CD14-positive monocyte (primary cell): ENCODE results near the gene SLC46A2. TPM values are rescaled to one million over a fixed set of nuclear protein-coding genes. Genes with fewer than 3 reads are reported as not detected.
A peak's percentile ranks its signal among the peaks of the same experiment; 100 is the strongest.

Experiments
- DNase-seq, 3 donors: peaks; one replicate each; pipeline ENCODE4 v3.0.0-alpha.2; 2011 to 2022
- H2AFZ ChIP-seq: 2 replicates; pipeline ENCODE4 v1.6.0; 2012; ENCODE audit warnings: mild to moderate bottlenecking, low read depth, low read length, inconsistent platforms; ENCODE audit not compliant: insufficient read depth, poor library complexity, severe bottlenecking
- H3K27ac ChIP-seq, 2 donors: 1 replicate in 1 of 2; 2 replicates in 1 of 2; pipeline ENCODE4 v1.5.1; 2012 to 2013; ENCODE audit warnings: low read length in 2 of 2, control low read depth in 1 of 2, inconsistent platforms in 1 of 2, low read depth in 1 of 2, mild to moderate bottlenecking in 1 of 2
- H3K27me3 ChIP-seq, 2 donors: one replicate each; pipeline versions ENCODE4 v1.6.0 to v1.6.1; 2011 to 2013; ENCODE audit warnings: low read length in 2 of 2; ENCODE audit not compliant: control insufficient read depth in 2 of 2, insufficient read depth in 2 of 2
- H3K36me3 ChIP-seq, 2 donors: replicated peaks in 1 of 2; 1 replicate in 1 of 2; 2 replicates in 1 of 2; pipeline versions ENCODE4 v1.5.1 to v1.6.1; 2012 to 2013; ENCODE audit warnings: low read length in 2 of 2, control low read depth in 1 of 2, inconsistent platforms in 1 of 2, mild to moderate bottlenecking in 1 of 2; ENCODE audit not compliant: insufficient read depth in 2 of 2, control insufficient read depth in 1 of 2
- H3K4me1 ChIP-seq, 2 donors: 1 replicate in 1 of 2; 2 replicates in 1 of 2; pipeline versions ENCODE4 v1.5.1 to v1.6.1; 2012 to 2013; ENCODE audit warnings: low read length in 2 of 2, control low read depth in 1 of 2, inconsistent platforms in 1 of 2, mild to moderate bottlenecking in 1 of 2, moderate library complexity in 1 of 2; ENCODE audit not compliant: insufficient read depth in 2 of 2, control insufficient read depth in 1 of 2
- H3K4me2 ChIP-seq: replicated peaks from 2 replicates; pipeline ENCODE3; 2012; ENCODE audit warnings: low read length, moderate library complexity, mild to moderate bottlenecking; ENCODE audit not compliant: poor library complexity, severe bottlenecking; ENCODE audit errors: extremely low read depth
- H3K4me3 ChIP-seq, 3 experiments: fragments of 200-600 bp in 1 of 3; sonication (generic) in 1 of 3; replicated peaks in 1 of 3; 1 replicate in 2 of 3; 2 replicates in 1 of 3; pipeline ENCODE4 v1.5.1; 2011 to 2013; ENCODE audit warnings: low read length in 3 of 3, mild to moderate bottlenecking in 3 of 3, control low read depth in 2 of 3, low read depth in 2 of 3, inconsistent platforms in 1 of 3, moderate library complexity in 1 of 3
- H3K79me2 ChIP-seq: 2 replicates; pipeline ENCODE4 v1.6.0; 2012; ENCODE audit warnings: mild to moderate bottlenecking, control low read depth, inconsistent platforms, low read length, moderate library complexity; ENCODE audit not compliant: insufficient read depth
- H3K9ac ChIP-seq: 2 replicates; pipeline ENCODE4 v1.6.0; 2017; ENCODE audit warnings: low read length, mild to moderate bottlenecking; ENCODE audit not compliant: insufficient read depth, poor library complexity, severe bottlenecking
- H3K9me3 ChIP-seq, 2 donors: replicated peaks in 1 of 2; 1 replicate in 1 of 2; 2 replicates in 1 of 2; pipeline versions ENCODE4 v1.5.1 to v1.6.1; 2012 to 2013; ENCODE audit warnings: low read length in 2 of 2, control low read depth in 1 of 2; ENCODE audit not compliant: control insufficient read depth in 1 of 2, insufficient read depth in 1 of 2
- H4K20me1 ChIP-seq: 2 replicates; pipeline ENCODE4 v1.6.0; 2012; ENCODE audit warnings: mild to moderate bottlenecking, low read length, control low read depth, moderate library complexity; ENCODE audit not compliant: insufficient read depth
- H3K27ac Mint-ChIP-seq, 7 donors: one replicate each; pipeline ENCODE4 v1.8.0; 2020; ENCODE audit warnings: mild to moderate bottlenecking in 7 of 7, mixed read lengths in 7 of 7, moderate library complexity in 6 of 7, inconsistent platforms in 2 of 7
- H3K27me3 Mint-ChIP-seq, 3 donors: one replicate each; pipeline ENCODE4 v1.8.0; 2021 to 2022; ENCODE audit warnings: low read depth in 3 of 3, mild to moderate bottlenecking in 3 of 3, mixed read lengths in 3 of 3, moderate library complexity in 3 of 3, inconsistent platforms in 1 of 3
- H3K36me3 Mint-ChIP-seq, 2 donors: one replicate each; pipeline ENCODE4 v1.8.0; 2020; ENCODE audit warnings: mixed read lengths in 2 of 2, inconsistent platforms in 1 of 2, mild to moderate bottlenecking in 1 of 2
- H3K4me1 Mint-ChIP-seq: one replicate; pipeline ENCODE4 v1.8.0; 2020; ENCODE audit warnings: mild to moderate bottlenecking, mixed read lengths
- H3K4me3 Mint-ChIP-seq, 2 donors: one replicate each; pipeline ENCODE4 v1.8.0; 2020; ENCODE audit warnings: mild to moderate bottlenecking in 2 of 2, mixed read lengths in 2 of 2, moderate library complexity in 1 of 2
- H3K9me3 Mint-ChIP-seq, 7 donors: one replicate each; pipeline ENCODE4 v1.8.0; 2020 to 2022; ENCODE audit warnings: mixed read lengths in 7 of 7, mild to moderate bottlenecking in 6 of 7, moderate library complexity in 6 of 7, inconsistent platforms in 2 of 7
- WGBS: methylation state at CpG from one replicate; pipeline ENCODE4 v1.1.5; 2013; ENCODE audit warnings: missing lambda C conversion rate; ENCODE audit not compliant: insufficient coverage; 5-methylcytosine and 5-hydroxymethylcytosine counted together
- intact Hi-C, 2 donors: fragments of 100-400 bp; cut with micrococcal nuclease; formaldehyde crosslinking; loops; one replicate each; pipeline versions ENCODE4 v1.15.0 to v1.15.1; 2023
- polyA plus RNA-seq, 3 donors: library from polyadenylated mRNA; depleted of rRNA in 1 of 3; unstranded in 2 of 3; stranded (reverse) in 1 of 3; fragments of 300-500 nt in 2 of 3; fragments of >200 nt in 1 of 3; fragmentation: Illumina TruSeq in 2 of 3; gene quantifications; 1 replicate in 2 of 3; 2 replicates in 1 of 3; pipeline ENCODE4 v1.2.3, GENCODE V29; 2012 to 2021
- TF ChIP-seq, protein P1 (sequence below): fragments of 200-600 bp; IDR thresholded peaks from one replicate; pipeline ENCODE4 v1.8.0; 2022; ENCODE audit warnings: antibody characterized with exemption, mild to moderate bottlenecking

Gene SLC46A2
- polyA plus RNA-seq, 3 donors = 43.5 to 87.0 (median 45.1) TPM

DNA sequence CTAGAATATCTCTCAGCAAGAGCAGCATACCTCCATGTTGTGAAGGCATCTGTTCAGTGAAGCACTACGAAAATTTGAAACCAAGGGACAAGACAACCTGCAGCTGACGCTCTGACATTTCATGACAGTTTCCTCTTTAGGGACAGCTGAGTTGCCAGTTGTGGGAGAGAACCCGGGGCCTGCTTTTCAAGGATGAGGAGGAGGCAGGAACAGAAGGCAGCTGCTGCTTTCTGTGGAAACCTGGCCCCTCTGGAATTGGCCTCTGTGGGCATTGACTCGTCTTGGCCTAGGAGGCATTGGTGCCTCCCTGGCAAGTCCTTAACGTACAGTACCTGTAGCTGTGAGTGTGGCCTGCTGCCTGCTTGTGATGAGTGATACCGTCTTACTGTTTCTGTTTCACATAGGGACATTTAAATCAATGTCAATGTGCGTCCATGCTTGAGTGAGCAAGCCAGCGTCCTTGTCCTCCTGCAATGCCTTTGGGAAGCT lies 21.6 kb downstream of the SLC46A2 start:
- WGBS = 65% methylated on average over 8 of the region's 8 CpGs
- Histone ChIP-seq H3K4me3 (no peak overlapping the region), H4K20me1 (no peaks in the 10 kb centered on the region), H3K36me3 (peaks cover 28 to 58% of the 10 kb centered on the region in 2 donors), H3K9me3 (no peaks in the 10 kb centered on the region), H3K4me1 (peaks cover 64% of the 10 kb centered on the region in 2 donors), H3K27me3 (no peaks in the 10 kb centered on the region), H3K27ac (peak overlapping the region in 1 of 2 donors; percentile 78), H3K79me2 (peaks cover 38% of the 10 kb centered on the region), H2AFZ (no peak overlapping the region), H3K4me2 (no peak overlapping the region), H3K9ac (no peak overlapping the region)
- peaks cover 0 to 2% (median 0%) of the 10 kb centered on the region in 3 donors for H3K27me3 Mint-ChIP-seq
- TF ChIP-seq, protein P1, sequence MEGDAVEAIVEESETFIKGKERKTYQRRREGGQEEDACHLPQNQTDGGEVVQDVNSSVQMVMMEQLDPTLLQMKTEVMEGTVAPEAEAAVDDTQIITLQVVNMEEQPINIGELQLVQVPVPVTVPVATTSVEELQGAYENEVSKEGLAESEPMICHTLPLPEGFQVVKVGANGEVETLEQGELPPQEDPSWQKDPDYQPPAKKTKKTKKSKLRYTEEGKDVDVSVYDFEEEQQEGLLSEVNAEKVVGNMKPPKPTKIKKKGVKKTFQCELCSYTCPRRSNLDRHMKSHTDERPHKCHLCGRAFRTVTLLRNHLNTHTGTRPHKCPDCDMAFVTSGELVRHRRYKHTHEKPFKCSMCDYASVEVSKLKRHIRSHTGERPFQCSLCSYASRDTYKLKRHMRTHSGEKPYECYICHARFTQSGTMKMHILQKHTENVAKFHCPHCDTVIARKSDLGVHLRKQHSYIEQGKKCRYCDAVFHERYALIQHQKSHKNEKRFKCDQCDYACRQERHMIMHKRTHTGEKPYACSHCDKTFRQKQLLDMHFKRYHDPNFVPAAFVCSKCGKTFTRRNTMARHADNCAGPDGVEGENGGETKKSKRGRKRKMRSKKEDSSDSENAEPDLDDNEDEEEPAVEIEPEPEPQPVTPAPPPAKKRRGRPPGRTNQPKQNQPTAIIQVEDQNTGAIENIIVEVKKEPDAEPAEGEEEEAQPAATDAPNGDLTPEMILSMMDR = no peak
- H3K9me3 Mint-ChIP-seq = no peaks in the 10 kb centered on the region
- H3K4me1 Mint-ChIP-seq = peaks cover 64% of the 10 kb centered on the region
- no peak for DNase-seq
- no peak overlapping the region for H3K4me3 Mint-ChIP-seq
- intact Hi-C loops = no loop called here
- H3K36me3 Mint-ChIP-seq = peaks cover 54 to 75% of the 10 kb centered on the region in 2 donors
- H3K27ac Mint-ChIP-seq = peak overlapping the region in 5 of 7 donors; percentile 4 to 72 (median 41)

DNA sequence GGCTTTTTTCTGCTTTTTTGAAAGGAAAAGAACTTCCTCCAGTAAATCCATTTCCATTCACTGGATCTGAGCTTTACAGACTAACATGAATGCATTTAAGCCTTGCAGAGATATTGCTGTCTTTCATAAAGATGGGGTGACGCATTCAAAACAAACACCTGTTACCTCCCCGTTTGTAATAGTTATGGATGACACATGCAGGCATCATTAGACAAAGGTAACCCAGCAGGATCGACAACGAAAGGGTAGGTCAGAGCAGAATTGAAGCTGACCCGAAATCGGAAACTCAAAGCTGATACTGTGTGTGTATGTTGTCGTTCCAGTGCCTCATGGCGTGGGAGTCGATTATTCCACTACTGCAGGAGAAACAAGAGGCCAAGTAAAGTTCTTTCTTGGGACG lies 22.2 kb downstream of the SLC46A2 start:
- Histone ChIP-seq H3K9me3 (no peaks in the 10 kb centered on the region), H3K4me3 (no peak overlapping the region), H3K9ac (no peak overlapping the region), H4K20me1 (no peaks in the 10 kb centered on the region), H3K4me2 (no peak overlapping the region), H3K36me3 (peaks cover 23 to 52% of the 10 kb centered on the region in 2 donors), H2AFZ (no peak overlapping the region), H3K4me1 (peaks cover 70% of the 10 kb centered on the region in 2 donors), H3K27me3 (no peaks in the 10 kb centered on the region), H3K79me2 (peaks cover 38% of the 10 kb centered on the region), H3K27ac (peak overlapping the region; percentile 53 to 78)
- Mint-ChIP-seq H3K36me3 (peaks cover 48 to 72% of the 10 kb centered on the region in 2 donors), H3K4me1 (peaks cover 70% of the 10 kb centered on the region), H3K27ac (peak overlapping the region in 3 of 7 donors; percentile 92 to 93 (median 93)), H3K4me3 (no peak overlapping the region), H3K9me3 (no peaks in the 10 kb centered on the region), H3K27me3 (peaks cover 0 to 2% (median 0%) of the 10 kb centered on the region in 3 donors)
- DNase-seq = no peak
- 100% methylated on average over 7 of the region's 10 CpGs for WGBS
- intact Hi-C loops = no loop called here
- TF ChIP-seq, protein P1 = no peak
